Parathyroid adenoma (tissue), 2 donors: Measurements from ENCODE around the gene GTF2A1.
"Not testable (repeated sequence)": the region's sequence is repeated elsewhere in the genome, so short reads cannot be mapped to it uniquely, and the experiment has no call there.

Experiments
- H2AFZ ChIP-seq: fragments of 300-600 bp; sonication (generic); one replicate; pipeline ENCODE4 v1.7.0; 2017; ENCODE audit warnings: antibody characterized with exemption, mild to moderate bottlenecking
- H3K27ac ChIP-seq: fragments of 300-600 bp; sonication (generic); one replicate; pipeline ENCODE4 v1.7.0; 2017
- H3K27me3 ChIP-seq: fragments of 300-600 bp; sonication (generic); one replicate; pipeline ENCODE4 v1.7.0; 2017; ENCODE audit warnings: low read length; ENCODE audit not compliant: control insufficient read depth, insufficient read depth
- H3K36me3 ChIP-seq: fragments of 300-600 bp; sonication (generic); one replicate; pipeline ENCODE4 v1.7.0; 2017; ENCODE audit warnings: low read length; ENCODE audit not compliant: control insufficient read depth, insufficient read depth
- H3K4me1 ChIP-seq: fragments of 300-600 bp; sonication (generic); one replicate; pipeline ENCODE4 v1.7.0; 2017; ENCODE audit warnings: control low read depth
- H3K4me2 ChIP-seq: fragments of 300-600 bp; sonication (generic); one replicate; pipeline ENCODE4 v1.7.0; 2017; ENCODE audit warnings: low read length
- H3K4me3 ChIP-seq: fragments of 300-600 bp; sonication (generic); one replicate; pipeline ENCODE4 v1.7.0; 2017; ENCODE audit warnings: low read depth, low read length
- H3K79me2 ChIP-seq: fragments of 300-600 bp; sonication (generic); one replicate; pipeline ENCODE4 v1.7.0; 2017; ENCODE audit warnings: control low read depth
- H3K9ac ChIP-seq: fragments of 300-600 bp; sonication (generic); one replicate; pipeline ENCODE4 v1.7.0; 2017; ENCODE audit warnings: mild to moderate bottlenecking
- H3K9me3 ChIP-seq: fragments of 300-600 bp; sonication (generic); one replicate; pipeline ENCODE4 v1.7.0; 2017; ENCODE audit warnings: low read length; ENCODE audit not compliant: control insufficient read depth
- TF ChIP-seq, protein P1 (sequence below): fragments of 300-600 bp; sonication (generic); IDR thresholded peaks from one replicate; pipeline ENCODE4 v1.7.0; 2017; ENCODE audit warnings: antibody characterized with exemption, mild to moderate bottlenecking
- donor health status: primary hyperparathyroidism.

The GTF2A1 gene

DNA sequence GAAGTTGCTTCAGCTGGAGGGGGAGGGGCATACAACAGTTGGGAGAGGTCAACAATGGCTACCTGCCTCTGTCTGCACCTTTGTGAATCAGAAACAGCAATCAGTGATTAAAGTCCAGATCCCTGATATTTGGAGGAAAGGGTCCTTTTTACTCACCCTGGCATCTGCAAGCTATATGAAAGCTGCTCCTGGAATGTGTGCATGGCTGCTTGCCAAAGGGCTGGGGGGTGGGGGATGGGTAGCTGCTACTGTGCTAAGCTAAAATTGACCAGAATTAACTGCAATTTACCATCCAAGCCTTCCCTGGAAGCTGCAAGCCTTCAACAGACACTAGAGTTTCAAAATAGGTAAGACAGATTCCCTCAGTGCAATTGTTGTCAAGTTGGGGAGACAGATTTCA, 13.5 kb upstream of the GTF2A1 start:
- no peaks in the 10 kb centered on the region for H3K79me2 ChIP-seq
- no peaks in the 10 kb centered on the region for H3K36me3 ChIP-seq
- TF ChIP-seq, protein P1, sequence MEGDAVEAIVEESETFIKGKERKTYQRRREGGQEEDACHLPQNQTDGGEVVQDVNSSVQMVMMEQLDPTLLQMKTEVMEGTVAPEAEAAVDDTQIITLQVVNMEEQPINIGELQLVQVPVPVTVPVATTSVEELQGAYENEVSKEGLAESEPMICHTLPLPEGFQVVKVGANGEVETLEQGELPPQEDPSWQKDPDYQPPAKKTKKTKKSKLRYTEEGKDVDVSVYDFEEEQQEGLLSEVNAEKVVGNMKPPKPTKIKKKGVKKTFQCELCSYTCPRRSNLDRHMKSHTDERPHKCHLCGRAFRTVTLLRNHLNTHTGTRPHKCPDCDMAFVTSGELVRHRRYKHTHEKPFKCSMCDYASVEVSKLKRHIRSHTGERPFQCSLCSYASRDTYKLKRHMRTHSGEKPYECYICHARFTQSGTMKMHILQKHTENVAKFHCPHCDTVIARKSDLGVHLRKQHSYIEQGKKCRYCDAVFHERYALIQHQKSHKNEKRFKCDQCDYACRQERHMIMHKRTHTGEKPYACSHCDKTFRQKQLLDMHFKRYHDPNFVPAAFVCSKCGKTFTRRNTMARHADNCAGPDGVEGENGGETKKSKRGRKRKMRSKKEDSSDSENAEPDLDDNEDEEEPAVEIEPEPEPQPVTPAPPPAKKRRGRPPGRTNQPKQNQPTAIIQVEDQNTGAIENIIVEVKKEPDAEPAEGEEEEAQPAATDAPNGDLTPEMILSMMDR, result no peak
- no peak overlapping the region for H3K4me2 ChIP-seq
- H2AFZ ChIP-seq, result no peak overlapping the region
- H3K9ac ChIP-seq, result no peak overlapping the region
- H3K4me1 ChIP-seq, result no peaks in the 10 kb centered on the region
- no peak overlapping the region for H3K4me3 ChIP-seq
- H3K9me3 ChIP-seq, result no peaks in the 10 kb centered on the region
- H3K27ac ChIP-seq, result no peak overlapping the region
- H3K27me3 ChIP-seq, result no peaks in the 10 kb centered on the region

DNA sequence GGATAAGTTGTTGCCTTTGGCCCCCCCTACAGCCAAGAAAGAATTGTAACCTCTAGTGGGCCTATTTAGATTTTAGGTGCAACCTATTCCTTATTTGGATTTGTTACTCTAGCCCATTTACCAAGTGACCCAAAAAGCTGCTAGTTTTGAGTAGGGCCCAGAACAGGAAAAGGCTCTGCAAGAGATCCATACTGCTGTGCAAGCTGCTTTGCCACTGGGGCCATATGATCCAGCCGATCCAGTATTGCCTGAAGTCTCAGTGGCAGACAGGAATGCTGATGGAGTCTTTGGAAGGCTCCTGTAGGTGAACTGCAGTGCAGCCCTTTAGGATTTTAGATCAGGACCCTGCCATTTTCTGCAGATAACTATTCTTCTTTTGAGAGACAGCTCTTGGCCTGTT, 12.9 kb upstream of the GTF2A1 start:
- TF ChIP-seq, protein P1, result no peak
- H3K4me3 ChIP-seq, result no peak overlapping the region
- H2AFZ ChIP-seq, result no peak overlapping the region
- no peaks in the 10 kb centered on the region for H3K9me3 ChIP-seq
- H3K27me3 ChIP-seq, result no peaks in the 10 kb centered on the region
- H3K79me2 ChIP-seq, result no peaks in the 10 kb centered on the region
- no peak overlapping the region for H3K4me2 ChIP-seq
- H3K9ac ChIP-seq, result no peak overlapping the region
- no peak overlapping the region for H3K27ac ChIP-seq
- no peaks in the 10 kb centered on the region for H3K4me1 ChIP-seq
- H3K36me3 ChIP-seq, result no peaks in the 10 kb centered on the region

DNA sequence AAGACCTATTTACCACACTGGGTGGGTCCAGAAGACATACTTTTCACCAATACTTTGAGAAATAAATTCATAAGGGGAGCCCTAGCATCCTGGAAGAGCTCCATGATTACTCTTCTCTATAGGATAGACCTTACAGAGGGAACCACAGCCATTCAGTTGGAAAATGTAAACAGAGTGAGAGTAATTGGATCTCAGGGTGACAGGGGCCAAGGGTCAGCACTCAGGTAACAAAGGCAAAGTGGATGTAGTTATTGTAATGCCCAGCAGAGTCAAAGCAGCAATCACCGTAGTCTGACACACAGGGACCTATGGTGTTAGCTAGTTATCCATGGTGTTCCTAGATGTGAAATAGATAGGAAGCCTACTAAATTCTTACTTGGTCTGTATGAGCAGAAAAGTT, 10.8 kb upstream of the GTF2A1 start:
- no peaks in the 10 kb centered on the region for H3K27me3 ChIP-seq
- H3K4me2 ChIP-seq, result no peak overlapping the region
- H3K4me3 ChIP-seq, result no peak overlapping the region
- no peaks in the 10 kb centered on the region for H3K9me3 ChIP-seq
- no peak overlapping the region for H3K9ac ChIP-seq
- H2AFZ ChIP-seq, result no peak overlapping the region
- no peak overlapping the region for H3K27ac ChIP-seq
- H3K36me3 ChIP-seq, result no peaks in the 10 kb centered on the region
- no peaks in the 10 kb centered on the region for H3K4me1 ChIP-seq
- H3K79me2 ChIP-seq, result no peaks in the 10 kb centered on the region
- TF ChIP-seq, protein P1, result no peak

DNA sequence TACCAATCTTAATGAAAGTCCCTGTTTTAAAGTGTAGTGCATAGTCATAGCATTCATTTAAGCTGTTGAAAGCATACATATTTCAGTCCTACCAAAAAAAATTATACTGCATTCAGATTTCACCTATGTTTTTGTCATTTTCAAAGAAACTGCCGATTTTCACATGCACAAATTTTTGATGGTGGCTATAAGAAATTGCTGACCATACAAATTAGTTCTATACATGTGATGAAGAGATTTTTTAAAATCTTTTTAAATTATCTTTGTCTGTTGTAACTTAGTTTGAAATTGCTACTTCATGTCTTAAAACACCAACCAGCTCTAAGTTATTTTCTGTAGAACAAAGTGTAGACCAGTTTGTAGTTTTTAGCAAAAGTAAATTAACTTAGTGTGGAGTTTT, 3.5 kb upstream of the GTF2A1 start:
- Histone ChIP-seq H3K4me1 (no peaks in the 10 kb centered on the region), H3K27me3 (no peaks in the 10 kb centered on the region), H3K79me2 (no peaks in the 10 kb centered on the region), H3K9me3 (no peaks in the 10 kb centered on the region), H3K27ac (no peak overlapping the region), H3K4me3 (no peak overlapping the region), H2AFZ (no peak overlapping the region), H3K9ac (no peak overlapping the region), H3K4me2 (no peak overlapping the region), H3K36me3 (no peaks in the 10 kb centered on the region)
- TF ChIP-seq, protein P1, result no peak

DNA sequence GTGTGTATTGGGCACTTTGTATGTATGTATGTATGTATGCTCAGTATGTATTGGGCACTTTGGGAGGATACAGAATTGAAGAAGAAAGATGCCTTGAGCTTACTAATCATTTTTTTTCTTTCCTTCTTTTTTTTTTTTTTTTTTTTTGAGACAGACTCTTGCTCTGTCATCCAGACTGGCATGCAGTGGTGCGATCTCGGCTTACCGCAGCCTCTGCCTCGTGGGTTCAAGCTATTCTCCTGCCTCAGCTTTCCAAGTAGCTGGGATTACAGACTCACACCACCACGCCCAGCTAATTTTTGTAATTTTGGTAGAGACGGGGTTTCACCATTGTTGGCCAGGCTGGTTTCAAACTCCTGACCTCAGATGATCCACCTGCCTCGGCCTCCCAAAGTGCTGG, 3.0 kb upstream of the GTF2A1 start:
- H3K27me3 ChIP-seq, H2AFZ ChIP-seq, H3K79me2 ChIP-seq, H3K36me3 ChIP-seq, H3K9me3 ChIP-seq, H3K4me2 ChIP-seq, H3K9ac ChIP-seq, H3K27ac ChIP-seq, H3K4me3 ChIP-seq, H3K4me1 ChIP-seq: not testable (repeated sequence)
